ENCODE results near the gene MDP1.
"Not testable (repeated sequence)": the region's sequence is repeated elsewhere in the genome, so short reads cannot be mapped to it uniquely, and the experiment has no call there.

The MDP1 gene

GRCh38 chr14:24207104-24207551 is 8.7 kb downstream of the MDP1 start:
- DNase-seq = no peak
- in situ Hi-C loops (cut with MboI; ENCODE audit: low pct_unique_long_range_greater_than_20kb, low sequenced_read_pairs) = no loop called here

GRCh38 chr14:24206260-24207103 is 9.4 kb downstream of the MDP1 start:
- DNase-seq = no peak
- in situ Hi-C loops (cut with MboI; ENCODE audit: low pct_unique_long_range_greater_than_20kb, low sequenced_read_pairs) = no loop called here

- in situ Hi-C loops (cut with MboI; ENCODE audit: low pct_unique_long_range_greater_than_20kb, low sequenced_read_pairs) = no loop called here
- DNase-seq = no peak
These were observed 11.4 kb downstream of the MDP1 start for GRCh38 chr14:24204163-24205146.

GRCh38 chr14:24203249-24203886 is 12.5 kb downstream of the MDP1 start:
- DNase-seq; in situ Hi-C loops (cut with MboI; ENCODE audit: low pct_unique_long_range_greater_than_20kb, low sequenced_read_pairs): not testable (repeated sequence)

- in situ Hi-C loops (cut with MboI; ENCODE audit: low pct_unique_long_range_greater_than_20kb, low sequenced_read_pairs) = not testable (repeated sequence)
These were observed 13.3 kb downstream of the MDP1 start for GRCh38 chr14:24202538-24202937.

GRCh38 chr14:24198814-24199524 is 16.9 kb downstream of the MDP1 start:
- in situ Hi-C loops (cut with MboI; ENCODE audit: low pct_unique_long_range_greater_than_20kb, low sequenced_read_pairs) = no loop called here
- DNase-seq = peak; percentile 34

More at GRCh38 chr14:24202538-24202937, 13.3 kb downstream of the MDP1 start:
- DNase-seq = not testable (repeated sequence)

GRCh38 chr14:24197056-24197450 is 18.8 kb downstream of the MDP1 start:
- DNase-seq = no peak
- in situ Hi-C loops (cut with MboI; ENCODE audit: low pct_unique_long_range_greater_than_20kb, low sequenced_read_pairs) = no loop called here

GRCh38 chr14:24196071-24197055 is 19.5 kb downstream of the MDP1 start:
- in situ Hi-C loops (cut with MboI; ENCODE audit: low pct_unique_long_range_greater_than_20kb, low sequenced_read_pairs) = no loop called here
- DNase-seq = peak; percentile 50

- DNase-seq = peak; percentile 89
- in situ Hi-C loops (cut with MboI; ENCODE audit: low pct_unique_long_range_greater_than_20kb, low sequenced_read_pairs) = no loop called here
These were observed 20.4 kb downstream of the MDP1 start, which contains the start of gene TM9SF1 for GRCh38 chr14:24195186-24196070. TM9SF1 (minus strand) TSS chr14:24195441; CDS start chr14:24195019, 422 bp downstream.

- no peak for DNase-seq
- in situ Hi-C loops (cut with MboI; ENCODE audit: low pct_unique_long_range_greater_than_20kb, low sequenced_read_pairs) = no loop called here
These were observed 21.0 kb downstream of the MDP1 start for GRCh38 chr14:24194873-24195185.

GRCh38 chr14:24194186-24194872 is 21.5 kb downstream of the MDP1 start:
- in situ Hi-C loops (cut with MboI; ENCODE audit: low pct_unique_long_range_greater_than_20kb, low sequenced_read_pairs) = no loop called here
- DNase-seq = no peak

- in situ Hi-C loops (cut with MboI; ENCODE audit: low pct_unique_long_range_greater_than_20kb, low sequenced_read_pairs) = no loop called here
- DNase-seq = no peak
These were observed 22.9 kb downstream of the MDP1 start for GRCh38 chr14:24192933-24193332.

GRCh38 chr14:24190416-24190815 is 25.4 kb downstream of the MDP1 start:
- in situ Hi-C loops (cut with MboI; ENCODE audit: low pct_unique_long_range_greater_than_20kb, low sequenced_read_pairs) = no loop called here
- DNase-seq = no peak

- in situ Hi-C loops (cut with MboI; ENCODE audit: low pct_unique_long_range_greater_than_20kb, low sequenced_read_pairs) = no loop called here
- no peak for DNase-seq
These were observed 26.4 kb downstream of the MDP1 start for GRCh38 chr14:24189460-24189859.

GRCh38 chr14:24189059-24189375 is 26.8 kb downstream of the MDP1 start:
- no peak for DNase-seq
- in situ Hi-C loops (cut with MboI; ENCODE audit: low pct_unique_long_range_greater_than_20kb, low sequenced_read_pairs) = no loop called here

- peak; percentile 96 for DNase-seq
- in situ Hi-C loops (cut with MboI; ENCODE audit: low pct_unique_long_range_greater_than_20kb, low sequenced_read_pairs) = no loop called here
These were observed 27.4 kb downstream of the MDP1 start, which contains the start of gene IPO4 for GRCh38 chr14:24188251-24189058. IPO4 (minus strand) TSS chr14:24188816; CDS start chr14:24188787, 29 bp downstream.

Data from KBM-7 (cell line).